IPS-15b (cell line): Measurements from ENCODE around the gene KIF12.
"Not testable (repeated sequence)": the region's sequence is repeated elsewhere in the genome, so short reads cannot be mapped to it uniquely, and the experiment has no call there.

Experiments used
- H3K27me3 ChIP-seq: one replicate; pipeline ENCODE4 v1.6.1; 2013; ENCODE audit warnings: low read length; ENCODE audit not compliant: control insufficient read depth, insufficient read depth
- H3K36me3 ChIP-seq: one replicate; pipeline ENCODE4 v1.6.1; 2013; ENCODE audit warnings: low read length; ENCODE audit not compliant: control insufficient read depth, insufficient read depth
- H3K4me1 ChIP-seq: one replicate; pipeline ENCODE4 v1.6.1; 2013; ENCODE audit warnings: mild to moderate bottlenecking, low read length; ENCODE audit not compliant: control insufficient read depth, insufficient read depth
- H3K4me3 ChIP-seq: one replicate; pipeline ENCODE4 v1.5.1; 2013; ENCODE audit warnings: low read depth, low read length
- H3K9ac ChIP-seq: one replicate; pipeline ENCODE4 v1.6.1; 2013; ENCODE audit warnings: low read depth, mild to moderate bottlenecking, low read length
- H3K9me3 ChIP-seq: one replicate; pipeline ENCODE4 v1.6.1; 2013; ENCODE audit warnings: mild to moderate bottlenecking, low read length; ENCODE audit not compliant: control insufficient read depth, insufficient read depth

KIF12 gene

DNA sequence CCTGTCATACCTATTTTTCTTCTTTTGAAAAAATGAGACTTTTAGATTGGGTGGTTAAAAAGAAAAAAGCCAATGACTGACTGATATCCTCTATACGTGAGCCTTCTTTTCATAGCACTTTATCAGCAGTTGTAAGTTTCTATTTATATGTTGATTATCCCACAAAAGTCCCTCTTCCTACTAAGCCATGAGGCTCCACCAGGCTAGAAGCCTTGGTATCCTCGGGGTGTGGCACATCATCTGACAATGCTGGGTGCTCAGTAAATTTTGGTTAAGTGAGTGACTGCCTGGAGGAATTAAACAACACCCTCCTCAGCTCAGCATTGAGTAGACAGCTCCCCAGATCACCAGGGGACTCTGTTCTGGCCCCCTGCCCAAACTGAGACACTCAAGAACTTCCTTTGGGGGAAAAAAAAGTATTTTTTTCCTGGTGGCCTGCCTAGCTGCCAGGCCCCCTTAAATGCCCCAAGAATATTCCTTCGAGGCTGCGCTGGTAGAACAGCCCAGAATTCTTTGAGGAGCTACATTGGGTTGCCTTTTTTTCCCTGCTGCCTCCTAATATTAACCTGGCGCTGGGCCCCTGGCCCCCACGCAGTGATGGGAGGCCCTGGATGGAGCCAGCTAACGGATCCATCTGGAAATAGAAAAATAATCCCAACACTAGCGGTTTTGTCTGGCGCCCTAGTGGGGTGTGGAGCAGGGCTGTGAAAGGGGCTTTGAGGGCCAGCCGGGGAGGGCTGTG, 32.9 kb upstream of the KIF12 start:
- no peaks in the 10 kb centered on the region for H3K9me3 ChIP-seq
- peaks cover 4% of the 10 kb centered on the region for H3K4me1 ChIP-seq
- H3K4me3 ChIP-seq = no peak overlapping the region
- no peaks in the 10 kb centered on the region for H3K36me3 ChIP-seq
- peaks cover 3% of the 10 kb centered on the region for H3K27me3 ChIP-seq
- no peak overlapping the region for H3K9ac ChIP-seq

DNA sequence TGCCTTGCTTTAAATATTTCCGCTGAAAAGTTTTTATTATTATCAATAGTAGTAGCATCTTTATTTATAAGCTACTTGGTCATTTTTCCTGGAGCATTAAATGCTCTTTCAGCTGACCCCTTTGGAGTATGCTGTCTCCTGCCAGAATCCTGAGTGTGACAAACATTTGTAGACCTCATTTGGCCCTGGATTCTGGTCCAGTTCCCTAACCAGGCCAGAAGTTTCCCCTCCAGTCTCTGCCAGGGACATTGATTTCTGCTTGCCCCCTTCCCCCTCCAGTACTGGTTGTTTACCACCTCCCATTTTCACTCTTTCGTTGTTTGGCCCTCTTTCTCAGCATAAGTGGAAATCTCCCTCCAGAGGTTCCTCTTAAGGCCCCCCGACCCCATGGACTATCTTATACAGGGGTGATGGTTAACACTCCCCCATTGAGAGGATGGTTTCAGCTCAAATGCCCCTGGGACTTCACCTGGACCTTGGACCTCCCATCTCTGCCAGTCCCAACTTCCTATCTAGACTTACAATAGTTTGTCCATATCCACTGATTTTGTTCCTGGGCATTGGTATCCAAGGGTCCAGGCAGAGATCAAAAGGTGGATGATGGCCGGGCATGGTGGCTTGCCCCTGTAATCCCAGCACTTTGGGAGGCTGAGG, 31.7 kb upstream of the KIF12 start:
- H3K9me3 ChIP-seq = no peaks in the 10 kb centered on the region
- H3K4me3 ChIP-seq = no peak overlapping the region
- no peak overlapping the region for H3K9ac ChIP-seq
- H3K36me3 ChIP-seq = no peaks in the 10 kb centered on the region
- peaks cover 3% of the 10 kb centered on the region for H3K27me3 ChIP-seq
- peaks cover 4% of the 10 kb centered on the region for H3K4me1 ChIP-seq

DNA sequence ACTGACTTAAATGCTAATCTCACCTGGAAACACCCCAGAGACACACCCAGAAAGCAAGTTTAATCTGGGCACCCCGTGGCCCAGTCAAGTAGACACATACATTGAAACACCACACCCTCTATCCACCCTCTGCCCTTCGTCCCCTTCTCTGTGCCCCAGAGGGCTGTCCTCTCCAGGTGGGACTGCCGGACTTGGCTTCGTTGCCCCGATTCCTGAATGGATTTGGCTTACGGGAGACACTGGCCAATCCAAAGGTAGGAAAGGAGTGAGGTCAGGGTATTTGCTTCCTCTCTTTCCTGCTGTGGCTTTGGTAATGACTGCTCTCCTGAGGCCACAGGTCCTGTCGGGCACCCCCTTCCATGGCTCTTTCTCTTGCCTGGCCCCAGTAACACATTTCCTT, 31.0 kb upstream of the KIF12 start:
- Histone ChIP-seq H3K4me1 (peaks cover 4% of the 10 kb centered on the region), H3K27me3 (peaks cover 3% of the 10 kb centered on the region), H3K9ac (no peak overlapping the region), H3K36me3 (no peaks in the 10 kb centered on the region), H3K9me3 (no peaks in the 10 kb centered on the region), H3K4me3 (no peak overlapping the region)

DNA sequence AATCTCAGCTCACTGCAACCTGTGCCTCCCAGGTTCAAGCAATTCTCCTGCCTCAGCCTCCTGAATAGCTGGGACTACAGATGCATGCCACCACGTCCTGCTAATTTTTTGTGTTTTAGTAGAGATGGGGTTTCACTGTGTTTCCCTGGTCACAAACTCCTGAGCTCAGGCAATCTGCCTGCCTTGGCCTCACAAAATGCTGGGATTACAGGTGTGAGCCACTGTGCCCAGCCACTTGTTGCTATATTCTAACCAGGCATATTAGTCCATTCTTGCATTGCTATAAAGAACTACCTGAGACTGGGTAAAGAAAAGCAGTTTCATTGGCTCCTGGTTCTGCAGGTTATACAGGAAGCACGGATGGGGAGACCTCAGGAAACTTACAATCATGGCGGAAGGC, 29.7 kb upstream of the KIF12 start:
- H3K36me3 ChIP-seq, H3K9me3 ChIP-seq, H3K27me3 ChIP-seq, H3K4me3 ChIP-seq, H3K4me1 ChIP-seq, H3K9ac ChIP-seq: not testable (repeated sequence)

DNA sequence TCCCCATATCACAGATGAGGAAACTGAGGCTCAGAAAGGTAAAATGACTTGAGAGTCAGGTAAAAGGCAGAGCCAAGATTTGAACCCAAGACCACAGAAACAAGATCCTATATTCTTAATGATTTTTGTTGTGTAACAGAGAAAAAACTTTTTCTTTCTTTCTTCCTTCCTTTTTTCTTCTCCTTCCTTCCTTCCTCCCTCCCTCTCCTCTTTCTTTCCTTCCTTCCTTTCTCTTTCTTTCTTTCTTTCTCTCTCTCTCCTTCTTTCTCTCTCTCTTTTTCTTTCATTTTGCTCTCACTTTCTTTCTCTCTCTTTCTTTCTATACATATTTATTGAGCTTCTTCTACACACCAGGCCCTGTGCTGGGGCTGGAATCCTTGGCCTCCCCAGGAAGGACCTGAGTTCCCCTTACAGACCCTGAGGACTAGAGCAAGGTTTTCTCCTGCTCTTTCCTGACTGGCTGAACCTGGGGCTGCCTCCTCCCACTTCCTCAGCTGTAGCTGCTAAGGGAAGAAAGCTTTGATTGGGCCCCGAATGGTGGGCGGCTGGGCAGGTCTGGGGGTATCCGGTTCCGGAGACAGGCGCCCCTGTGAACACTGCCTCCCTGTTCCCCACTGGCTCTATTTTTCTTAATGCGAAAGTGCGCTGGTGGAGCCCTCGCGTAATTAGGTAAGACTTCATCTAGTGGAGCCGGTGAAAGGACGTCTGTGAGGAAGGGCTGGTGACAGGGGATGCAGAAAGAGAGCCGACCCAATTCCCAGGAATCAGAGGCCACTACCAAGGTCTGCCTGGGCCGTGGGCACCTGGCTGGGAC, 27.4 kb upstream of the KIF12 start:
- no peak overlapping the region for H3K4me3 ChIP-seq
- no peaks in the 10 kb centered on the region for H3K27me3 ChIP-seq
- no peaks in the 10 kb centered on the region for H3K36me3 ChIP-seq
- no peaks in the 10 kb centered on the region for H3K9me3 ChIP-seq
- no peaks in the 10 kb centered on the region for H3K4me1 ChIP-seq
- no peak overlapping the region for H3K9ac ChIP-seq

DNA sequence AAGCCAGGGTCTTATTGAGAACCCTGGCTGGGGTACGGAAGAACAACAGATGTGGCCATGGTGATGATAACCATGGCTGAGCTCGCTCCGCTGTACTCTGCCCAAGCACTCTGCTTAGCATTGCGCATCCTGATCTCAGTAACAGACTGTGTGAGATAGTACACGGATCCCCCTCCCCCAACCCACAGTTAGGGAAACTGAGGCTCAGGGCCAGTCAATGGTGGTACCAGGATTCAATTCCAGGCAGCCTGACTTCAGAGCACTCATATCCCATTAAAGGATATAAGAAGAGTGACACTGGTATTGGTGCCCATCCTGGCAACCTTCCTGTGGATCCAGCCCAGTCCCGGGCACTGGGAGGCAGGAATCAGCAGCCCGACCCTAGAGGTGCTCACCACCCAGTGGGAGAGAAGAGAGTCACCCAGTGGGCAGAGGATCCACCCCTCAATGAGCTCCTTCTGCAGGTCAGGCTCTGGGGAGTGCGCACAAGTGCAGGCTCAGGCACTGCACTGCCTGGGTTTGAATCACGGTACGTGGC, 26.5 kb upstream of the KIF12 start:
- H3K36me3 ChIP-seq = no peaks in the 10 kb centered on the region
- no peak overlapping the region for H3K4me3 ChIP-seq
- no peak overlapping the region for H3K9ac ChIP-seq
- no peaks in the 10 kb centered on the region for H3K9me3 ChIP-seq
- no peaks in the 10 kb centered on the region for H3K4me1 ChIP-seq
- no peaks in the 10 kb centered on the region for H3K27me3 ChIP-seq

DNA sequence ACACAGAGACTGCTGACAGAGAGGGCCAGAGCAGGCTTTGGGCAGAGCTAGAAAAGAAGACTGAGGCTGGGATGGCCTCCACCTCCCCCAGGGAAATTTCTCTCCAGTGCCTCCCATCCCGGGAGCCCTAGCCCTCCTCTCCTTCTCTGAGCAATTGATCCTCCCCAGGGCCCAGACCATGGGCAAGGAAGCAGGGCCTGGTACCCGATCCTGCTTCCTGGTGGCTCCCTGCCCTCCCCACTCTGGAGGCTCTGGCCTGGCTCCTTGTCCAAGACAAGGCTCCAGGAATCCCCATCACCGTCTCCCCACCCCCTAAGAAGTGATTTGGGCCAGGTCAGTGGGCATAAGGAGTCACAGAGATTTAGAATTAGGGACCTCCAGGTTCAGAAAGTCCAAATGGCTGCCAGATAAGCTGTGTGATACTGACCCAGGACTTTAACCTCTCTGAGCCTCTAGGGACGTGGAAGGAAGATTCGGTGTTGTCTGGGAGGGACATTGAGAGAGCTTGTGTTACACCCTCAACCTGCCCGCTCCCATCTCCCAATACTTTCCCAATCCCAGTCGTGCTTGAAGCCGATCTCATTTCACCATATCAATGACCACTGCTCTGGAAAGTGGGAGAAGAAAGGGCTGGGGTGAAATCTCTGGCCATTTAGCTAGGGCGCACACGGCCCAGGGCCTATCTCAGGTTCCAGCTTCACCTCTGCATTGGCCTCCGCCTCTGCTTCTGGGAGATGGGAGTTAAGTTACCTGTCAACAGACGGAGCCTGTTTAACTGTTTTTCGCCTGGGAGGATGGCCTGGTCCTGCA, 25.8 kb upstream of the KIF12 start:
- H3K9ac ChIP-seq = no peak overlapping the region
- no peaks in the 10 kb centered on the region for H3K27me3 ChIP-seq
- no peaks in the 10 kb centered on the region for H3K36me3 ChIP-seq
- no peaks in the 10 kb centered on the region for H3K4me1 ChIP-seq
- no peak overlapping the region for H3K4me3 ChIP-seq
- no peaks in the 10 kb centered on the region for H3K9me3 ChIP-seq

DNA sequence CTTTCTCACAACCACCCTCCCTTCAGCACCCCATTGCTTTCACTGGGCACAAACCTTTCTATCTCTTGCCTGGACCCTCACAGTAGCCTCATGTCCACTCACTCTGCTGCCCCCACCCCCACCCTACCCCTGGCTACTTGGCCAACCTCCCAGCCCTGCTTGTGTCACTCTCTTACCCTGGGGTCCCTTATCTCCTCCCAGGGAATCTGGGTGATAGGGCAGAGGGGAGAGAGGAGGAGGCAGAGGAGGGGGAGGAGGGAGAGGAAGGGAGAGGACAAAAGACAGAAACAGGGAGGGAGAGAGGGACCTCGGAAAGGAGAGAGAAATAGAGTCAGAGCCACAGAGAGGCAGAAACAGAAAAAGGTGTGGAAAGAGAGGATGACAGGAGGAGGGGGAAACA, 25.0 kb upstream of the KIF12 start:
- Histone ChIP-seq H3K27me3 (no peaks in the 10 kb centered on the region), H3K4me1 (no peaks in the 10 kb centered on the region), H3K9me3 (no peaks in the 10 kb centered on the region), H3K9ac (no peak overlapping the region), H3K36me3 (no peaks in the 10 kb centered on the region), H3K4me3 (no peak overlapping the region)

DNA sequence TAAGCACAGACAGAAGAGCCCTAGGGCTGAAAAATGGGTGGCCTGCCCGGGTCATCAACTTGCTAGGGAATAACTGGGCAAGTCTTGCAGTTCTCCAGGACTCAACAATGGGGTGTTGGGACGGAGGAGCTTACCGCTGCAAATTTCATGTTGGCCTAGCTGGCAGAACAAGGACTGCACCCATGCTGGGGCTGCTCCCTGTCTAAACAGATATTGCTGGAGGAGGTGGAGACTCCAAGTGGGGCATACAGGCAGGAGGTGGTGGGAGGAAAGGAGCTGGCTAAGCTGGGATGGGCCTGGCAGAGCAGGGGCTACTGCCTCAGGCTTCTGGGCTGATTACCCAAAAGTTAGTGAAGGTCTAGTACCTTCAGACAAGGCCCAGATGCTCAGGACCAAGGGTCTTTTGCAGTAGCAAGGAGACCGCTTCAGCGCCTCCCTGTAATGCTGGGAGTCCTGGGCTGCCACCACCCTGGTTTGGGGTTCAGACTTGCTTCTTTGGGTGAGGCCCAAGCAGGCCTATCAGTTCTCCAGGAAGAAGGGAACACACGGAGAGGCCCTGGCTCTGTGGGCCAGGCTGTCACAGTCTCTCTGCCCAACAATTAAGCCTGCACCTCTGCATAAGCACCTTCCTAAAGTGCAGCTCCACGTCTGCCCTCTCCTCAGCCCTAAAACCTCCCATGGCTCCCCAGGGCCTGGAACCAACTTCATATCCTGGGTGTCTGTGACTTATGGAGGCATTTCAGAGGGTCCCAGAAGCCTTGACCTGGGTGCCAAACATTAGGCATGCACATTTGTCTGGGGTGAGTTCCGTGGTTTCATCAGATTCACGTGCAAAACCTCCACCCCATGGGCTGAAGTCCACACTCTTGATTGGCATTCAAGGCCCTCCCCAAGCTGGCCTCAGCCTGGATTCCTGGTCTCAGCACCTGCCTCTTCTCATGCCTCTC, 24.2 kb upstream of the KIF12 start:
- Histone ChIP-seq H3K9me3 (no peaks in the 10 kb centered on the region), H3K9ac (no peak overlapping the region), H3K36me3 (no peaks in the 10 kb centered on the region), H3K4me1 (no peaks in the 10 kb centered on the region), H3K27me3 (no peaks in the 10 kb centered on the region), H3K4me3 (no peak overlapping the region)

DNA sequence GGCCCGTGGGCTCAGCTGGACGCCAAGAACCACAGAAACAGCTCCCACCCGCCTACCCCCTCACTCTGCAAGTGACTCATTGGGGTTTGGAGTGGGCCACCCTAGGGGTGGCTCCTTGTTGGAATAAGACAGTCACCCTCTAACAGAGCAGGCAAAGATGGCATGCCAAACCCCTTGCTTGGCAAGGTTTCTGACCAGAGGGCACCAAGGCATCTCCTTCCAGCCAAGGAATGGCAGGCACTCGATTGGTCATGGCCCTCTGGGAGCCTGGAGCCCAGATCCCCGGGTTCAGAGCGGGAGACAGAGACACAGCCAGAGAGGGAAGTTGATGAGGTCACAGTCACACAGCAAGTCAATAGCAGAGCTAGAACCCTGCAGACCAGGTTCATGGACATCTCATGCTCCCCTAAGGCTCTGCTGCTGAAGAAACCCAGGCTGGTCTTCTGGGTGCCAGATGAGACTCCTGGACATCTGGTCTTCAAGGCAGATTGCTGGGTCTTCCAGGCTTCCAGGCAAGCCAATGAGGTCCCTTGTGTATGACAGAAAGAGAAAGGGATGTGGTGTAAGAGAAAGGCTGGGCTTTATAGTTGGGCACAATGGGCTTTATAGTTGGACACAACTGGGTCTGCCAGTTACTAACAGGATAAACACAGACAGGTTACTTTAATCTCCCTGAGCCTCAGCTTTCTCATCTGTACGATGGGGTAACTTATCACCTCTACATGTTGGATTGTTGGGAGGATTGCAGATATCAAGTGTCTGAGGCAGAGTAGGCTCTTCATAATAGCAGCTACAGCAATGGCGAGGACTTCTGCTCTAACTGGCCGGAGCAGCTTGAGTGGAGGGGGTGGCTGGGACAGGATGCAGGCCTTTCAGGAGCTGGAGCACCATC, 23.3 kb upstream of the KIF12 start:
- no peaks in the 10 kb centered on the region for H3K4me1 ChIP-seq
- no peak overlapping the region for H3K4me3 ChIP-seq
- no peaks in the 10 kb centered on the region for H3K9me3 ChIP-seq
- no peaks in the 10 kb centered on the region for H3K27me3 ChIP-seq
- H3K36me3 ChIP-seq = no peaks in the 10 kb centered on the region
- H3K9ac ChIP-seq = no peak overlapping the region
